GM21786 (cell line): ENCODE results near the gene LIMA1.
"Not testable (repeated sequence)": the region's sequence is repeated elsewhere in the genome, so short reads cannot be mapped to it uniquely, and the experiment has no call there.

ENCODE experiments used
- ATAC-seq: cut with Tn5 transposase; IDR thresholded peaks from one replicate; pipeline ENCODE4 v1.9.1; 2021; ENCODE audit not compliant: unreplicated experiment

Gene LIMA1

GRCh38 chr12:50148011-50148410 lies 135.3 kb downstream of the LIMA1 start:
- ATAC-seq: not testable (repeated sequence)

- no peak for ATAC-seq
These were observed 136.0 kb downstream of the LIMA1 start for GRCh38 chr12:50147281-50147680.

DNA sequence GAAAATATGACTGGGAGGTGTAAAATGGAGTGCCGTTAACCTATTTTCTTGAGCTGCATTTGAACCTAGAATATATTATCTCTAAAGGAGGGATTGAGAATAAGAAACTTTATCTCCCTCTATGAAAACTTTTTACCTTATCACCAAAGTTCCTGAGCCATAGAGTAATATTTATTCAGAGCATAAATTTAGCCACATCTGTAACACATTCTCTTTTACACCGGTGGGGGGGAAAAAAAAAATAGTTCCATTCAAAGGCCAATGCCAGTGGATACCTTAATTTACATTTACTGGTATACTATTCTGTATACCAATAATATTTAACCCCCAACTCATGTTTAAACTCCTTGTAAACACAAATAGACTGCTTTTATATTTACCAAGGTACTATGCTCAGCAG lies 137.9 kb downstream of the LIMA1 start:
- no peak for ATAC-seq

GRCh38 chr12:50142993-50143392 lies 140.3 kb downstream of the LIMA1 start:
- no peak for ATAC-seq

GRCh38 chr12:50132505-50133135 lies 150.7 kb downstream of the LIMA1 start:
- ATAC-seq: no peak

DNA sequence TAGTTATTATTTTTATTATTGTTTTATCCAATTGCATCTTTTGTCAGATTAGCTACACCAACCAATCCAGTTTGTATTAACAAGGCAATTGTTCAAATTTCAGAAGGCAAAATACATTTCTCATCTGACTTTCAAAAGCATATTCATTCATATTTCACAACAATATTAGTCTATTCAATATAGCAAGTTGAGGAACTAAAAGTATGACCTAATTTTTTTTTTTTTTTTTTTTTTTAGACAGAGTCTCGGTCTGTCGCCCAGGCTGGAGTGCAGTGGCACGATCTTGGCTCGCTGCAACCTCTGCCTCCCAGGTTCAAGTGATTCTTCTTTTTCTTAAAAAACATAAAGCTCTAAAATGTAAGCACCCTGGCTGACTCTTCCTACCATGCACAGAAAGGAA lies 154.0 kb downstream of the LIMA1 start:
- no peak for ATAC-seq

- ATAC-seq: no peak
These were observed 155.8 kb downstream of the LIMA1 start for GRCh38 chr12:50127546-50127945.
